Kidney tubule cell (primary cell): ENCODE data around the gene PRR14L.
A peak's percentile ranks its signal among the peaks of the same experiment; 100 is the strongest.

ENCODE experiments used
- DNase-seq: peaks from one replicate; pipeline ENCODE4 v3.0.0-alpha.2; 2018; ENCODE audit warnings: low spot score

The PRR14L gene

GRCh38 chr22:31639436-31640039, 110.4 kb downstream of the PRR14L start:
- peak; percentile 62 for DNase-seq

- peak; percentile 46 for DNase-seq
Observed at GRCh38 chr22:31637891-31638618, 111.9 kb downstream of the PRR14L start.

DNA sequence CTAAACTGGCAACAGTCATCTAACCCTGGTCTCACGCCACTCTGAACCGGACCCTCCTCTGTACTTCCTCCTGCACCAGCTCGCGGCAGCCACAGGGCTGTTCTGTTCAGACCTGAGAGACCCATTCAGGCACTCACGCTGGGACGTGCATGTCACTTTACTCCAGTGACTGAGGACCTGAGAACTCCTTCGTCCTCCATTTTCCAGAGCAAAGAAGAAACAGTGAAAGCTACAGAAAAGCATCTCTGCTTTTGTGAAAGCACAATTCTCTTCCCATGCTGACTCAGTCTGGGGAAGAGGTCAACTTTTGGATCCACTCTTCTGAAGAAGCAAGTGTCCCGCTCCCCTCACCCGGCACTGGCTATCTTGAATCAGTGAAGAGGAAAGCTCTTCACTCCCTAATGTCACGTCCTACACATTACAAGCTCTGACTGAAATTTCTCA, 112.5 kb downstream of the PRR14L start:
- DNase-seq = peak; percentile 64

DNA sequence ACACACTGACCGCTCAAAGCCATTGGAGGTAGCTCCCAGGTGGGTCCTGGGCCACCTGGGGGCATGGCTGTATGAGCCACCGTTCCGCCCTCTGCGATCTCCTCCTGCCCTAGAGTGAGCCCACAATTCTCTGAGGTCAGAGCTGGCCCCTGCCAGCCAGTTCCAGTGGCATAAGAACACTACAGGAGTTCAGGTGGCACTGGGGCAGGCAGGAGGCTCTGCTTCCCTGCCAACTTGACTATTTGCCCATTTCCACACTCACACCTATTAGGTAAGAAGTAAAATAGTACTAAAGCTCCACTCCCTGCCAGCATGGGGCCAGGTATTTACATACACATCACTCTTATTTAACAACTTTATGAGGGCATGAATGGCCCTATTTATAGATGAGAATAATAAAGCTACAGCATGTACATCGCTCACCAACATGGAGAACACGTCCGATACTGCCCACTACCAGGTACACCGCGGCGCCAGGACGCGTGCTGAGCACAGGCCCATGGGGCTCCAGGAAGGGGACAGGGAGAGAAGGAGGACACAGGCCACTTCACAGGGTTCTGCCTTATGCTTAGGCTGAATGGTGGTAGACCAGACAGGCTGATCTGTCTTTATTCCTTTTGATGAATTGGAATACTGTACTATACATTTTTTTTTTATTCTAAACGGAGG, 114.2 kb downstream of the PRR14L start:
- no peak for DNase-seq

DNA sequence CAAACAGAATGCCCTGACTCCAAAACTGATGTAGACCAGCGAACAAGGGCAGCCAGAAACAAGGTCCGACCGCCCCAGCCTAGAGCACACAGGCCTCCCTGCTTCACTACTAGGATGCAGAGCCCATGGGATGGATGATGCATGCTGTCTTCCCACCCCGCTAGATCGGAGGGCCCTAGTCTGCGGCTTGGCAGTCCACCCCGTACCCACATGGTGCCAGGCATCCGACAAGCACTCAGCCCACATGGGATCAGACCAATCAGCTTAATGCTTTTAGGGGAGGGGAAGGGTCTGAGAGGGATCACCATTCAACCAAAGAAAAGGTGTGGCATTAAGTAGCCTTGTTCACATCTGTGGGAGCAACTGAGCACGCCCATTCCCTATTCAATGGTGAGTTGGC, 118.5 kb downstream of the PRR14L start:
- no peak for DNase-seq
